Osteoblast (primary cell): ENCODE measurements around the gene PRRT3. TPM values are rescaled to one million over a fixed set of nuclear protein-coding genes. Genes with fewer than 3 reads are reported as not detected.
"Not testable (repeated sequence)": the region's sequence is repeated elsewhere in the genome, so short reads cannot be mapped to it uniquely, and the experiment has no call there.

Source experiments
- DNase-seq: peaks from one replicate; pipeline ENCODE4 v3.0.0; 2011; ENCODE audit warnings: low spot score, mixed read lengths; ENCODE audit not compliant: insufficient read length; ENCODE audit errors: missing footprints
- H2AFZ ChIP-seq: 2 replicates; pipeline ENCODE4 v1.6.0; 2011; ENCODE audit warnings: mild to moderate bottlenecking, low read length
- H3K27ac ChIP-seq: 2 replicates; pipeline ENCODE4 v1.5.1; 2011; ENCODE audit warnings: mild to moderate bottlenecking, low read depth, low read length, moderate library complexity
- H3K27me3 ChIP-seq: 2 replicates; pipeline ENCODE4 v1.6.0; 2012; ENCODE audit warnings: mild to moderate bottlenecking, control low read depth, inconsistent platforms, low read length, moderate library complexity; ENCODE audit not compliant: insufficient read depth
- H3K36me3 ChIP-seq: 2 replicates; pipeline ENCODE4 v1.5.1; 2011; ENCODE audit warnings: mild to moderate bottlenecking, low read length, control low read depth, moderate library complexity; ENCODE audit not compliant: insufficient read depth
- H3K4me1 ChIP-seq: 2 replicates; pipeline ENCODE4 v1.5.1; 2011; ENCODE audit warnings: mild to moderate bottlenecking, low read length, control low read depth, moderate library complexity; ENCODE audit not compliant: insufficient read depth
- H3K4me2 ChIP-seq: 2 replicates; pipeline ENCODE4 v1.6.0; 2011; ENCODE audit warnings: mild to moderate bottlenecking, low read length; ENCODE audit not compliant: insufficient read depth
- H3K4me3 ChIP-seq: fragments of 200-600 bp; sonication (generic); 3 replicates; pipeline ENCODE4 v1.5.1; 2012; ENCODE audit warnings: mild to moderate bottlenecking, low read length, inconsistent platforms; ENCODE audit not compliant: insufficient read depth
- H3K79me2 ChIP-seq: 2 replicates; pipeline ENCODE4 v1.6.0; 2012; ENCODE audit warnings: mild to moderate bottlenecking, low read length, control low read depth, inconsistent platforms; ENCODE audit not compliant: insufficient read depth
- H3K9me3 ChIP-seq: 2 replicates; pipeline ENCODE4 v1.5.1; 2011; ENCODE audit warnings: low read depth, low read length, control low read depth
- H4K20me1 ChIP-seq: 2 replicates; pipeline ENCODE4 v1.6.0; 2012; ENCODE audit warnings: mild to moderate bottlenecking, low read length, control low read depth; ENCODE audit not compliant: insufficient read depth
- CTCF ChIP-seq: IDR thresholded peaks from 2 replicates; pipeline ENCODE4 v1.5.1; 2011; ENCODE audit warnings: mild to moderate bottlenecking, low read depth, low read length, moderate library complexity; ENCODE audit errors: extremely low read depth
- small RNA-seq: library from RNA; depleted of rRNA; stranded (forward); fragments of <200 nt; gene quantifications from one replicate; pipeline ENCODE3, GENCODE V24; 2012
- total RNA-seq: library from RNA; depleted of rRNA; stranded (reverse); fragments of >200 nt; gene quantifications from 2 replicates; pipeline ENCODE4 v1.2.3, GENCODE V29; 2012

The PRRT3 gene
- total RNA-seq, 1 donor = 4.3 TPM

- Histone ChIP-seq H2AFZ (no peak overlapping the region), H3K4me3 (no peak overlapping the region), H3K79me2 (peaks cover 4% of the 10 kb centered on the region), H3K4me1 (peaks cover 48% of the 10 kb centered on the region), H3K36me3 (no peaks in the 10 kb centered on the region), H3K9me3 (no peaks in the 10 kb centered on the region), H3K27ac (no peak overlapping the region), H4K20me1 (no peaks in the 10 kb centered on the region), H3K27me3 (no peaks in the 10 kb centered on the region), H3K4me2 (no peak overlapping the region)
- DNase-seq = no peak
- TF ChIP-seq CTCF = no peak
These were observed 53.6 kb downstream of the PRRT3 start for GRCh38 chr3:9898467-9899241.

- H3K4me2 ChIP-seq = no peak overlapping the region
- TF ChIP-seq CTCF = no peak
- H4K20me1 ChIP-seq = peaks cover 2% of the 10 kb centered on the region
- no peak for DNase-seq
- peaks cover 8% of the 10 kb centered on the region for H3K36me3 ChIP-seq
- peaks cover 45% of the 10 kb centered on the region for H3K4me1 ChIP-seq
- no peaks in the 10 kb centered on the region for H3K9me3 ChIP-seq
- no peak overlapping the region for H2AFZ ChIP-seq
- no peaks in the 10 kb centered on the region for H3K27me3 ChIP-seq
- H3K79me2 ChIP-seq = peaks cover 9% of the 10 kb centered on the region
- no peak overlapping the region for H3K27ac ChIP-seq
- H3K4me3 ChIP-seq = no peak overlapping the region
These were observed 54.5 kb downstream of the PRRT3 start for GRCh38 chr3:9897408-9898372.

- not testable (repeated sequence) for H3K27me3 ChIP-seq, H3K9me3 ChIP-seq, H2AFZ ChIP-seq, H3K4me3 ChIP-seq, H4K20me1 ChIP-seq, H3K4me2 ChIP-seq, DNase-seq
- peaks cover 16% of the 10 kb centered on the region for H3K79me2 ChIP-seq
- peaks cover 38% of the 10 kb centered on the region for H3K4me1 ChIP-seq
- H3K27ac ChIP-seq = peak overlapping the region; percentile 40
- H3K36me3 ChIP-seq = peaks cover 12% of the 10 kb centered on the region
These were observed 55.3 kb downstream of the PRRT3 start for GRCh38 chr3:9896755-9897407.

GRCh38 chr3:9895715-9896114, 56.5 kb downstream of the PRRT3 start:
- not testable (repeated sequence) for H4K20me1 ChIP-seq, H3K27me3 ChIP-seq
- peaks cover 26% of the 10 kb centered on the region for H3K79me2 ChIP-seq

More at GRCh38 chr3:9895715-9896114, 56.5 kb downstream of the PRRT3 start:
- H3K4me2 ChIP-seq, H3K27ac ChIP-seq, H3K4me3 ChIP-seq, H3K9me3 ChIP-seq, H2AFZ ChIP-seq, DNase-seq: not testable (repeated sequence)
- Histone ChIP-seq H3K4me1 (peaks cover 42% of the 10 kb centered on the region), H3K36me3 (peaks cover 12% of the 10 kb centered on the region)

Small RNAs within 50 kb of the gene (small RNA-seq; reads per million reads assigned to genes)
- gene CYCSP10 (not detected), gene RNU6-882P (not detected)

Other genes with a start within 250 kb of the PRRT3 start
- not detected in 2 replicates for gene CPNE9, start 248.6 kb downstream of the PRRT3 start, total RNA-seq
- 14.1 and 14.5 TPM in 2 replicates for gene BRPF1, start 220.7 kb downstream of the PRRT3 start, total RNA-seq
- 24.8 and 25.7 TPM in 2 replicates for gene OGG1, start 202.5 kb downstream of the PRRT3 start, total RNA-seq
- gene CAMK1, start 182.5 kb downstream of the PRRT3 start, total RNA-seq = 22.1 and 25.9 TPM in 2 replicates
- gene TADA3, start 159.9 kb downstream of the PRRT3 start, total RNA-seq = 88.4 and 102 TPM in 2 replicates
- 203 and 222 TPM in 2 replicates for gene ARPC4, start 159.3 kb downstream of the PRRT3 start, total RNA-seq
- 31.1 and 33.9 TPM in 2 replicates for gene TTLL3, start 142.1 kb downstream of the PRRT3 start, total RNA-seq
- 18.6 and 19.2 TPM in 2 replicates for gene RPUSD3, start 108.4 kb downstream of the PRRT3 start, total RNA-seq
- gene CIDEC, start 72.2 kb downstream of the PRRT3 start, total RNA-seq = not detected in 2 replicates
- 21.8 and 26.1 TPM in 2 replicates for gene JAGN1, start 61.8 kb downstream of the PRRT3 start, total RNA-seq
- gene IL17RE, start 49.6 kb downstream of the PRRT3 start, total RNA-seq = 0.29 and 0.72 TPM in 2 replicates
- 42.1 and 47.0 TPM in 2 replicates for gene IL17RC, start 35.3 kb downstream of the PRRT3 start, total RNA-seq
- gene CRELD1, start 18.6 kb downstream of the PRRT3 start, total RNA-seq = 7.6 and 10.3 TPM in 2 replicates
- 55.7 and 58.3 TPM in 2 replicates for gene EMC3, start 34.4 kb upstream of the PRRT3 start, total RNA-seq
- 3.2 and 6.2 TPM in 2 replicates for gene FANCD2, start 74.0 kb upstream of the PRRT3 start, total RNA-seq
- not detected in 2 replicates for gene FANCD2OS, start 155.8 kb upstream of the PRRT3 start, total RNA-seq
- gene BRK1, start 163.3 kb upstream of the PRRT3 start, total RNA-seq = 113 and 114 TPM in 2 replicates
- 33.9 and 36.9 TPM in 2 replicates for gene VHL, start 189.4 kb upstream of the PRRT3 start, total RNA-seq
- gene IRAK2, start 212.5 kb upstream of the PRRT3 start, total RNA-seq = 3.2 and 4.0 TPM in 2 replicates